CD14-positive monocyte (primary cell): ENCODE results near the gene B3GAT2. TPM values are rescaled to one million over a fixed set of nuclear protein-coding genes. Genes with fewer than 3 reads are reported as not detected.
"Not testable (repeated sequence)": the region's sequence is repeated elsewhere in the genome, so short reads cannot be mapped to it uniquely, and the experiment has no call there.

Experiments
- DNase-seq, 3 donors: peaks; one replicate each; pipeline ENCODE4 v3.0.0-alpha.2; 2011 to 2022
- H2AFZ ChIP-seq: 2 replicates; pipeline ENCODE4 v1.6.0; 2012; ENCODE audit warnings: mild to moderate bottlenecking, low read depth, low read length, inconsistent platforms; ENCODE audit not compliant: insufficient read depth, poor library complexity, severe bottlenecking
- H3K27ac ChIP-seq, 2 donors: 1 replicate in 1 of 2; 2 replicates in 1 of 2; pipeline ENCODE4 v1.5.1; 2012 to 2013; ENCODE audit warnings: low read length in 2 of 2, control low read depth in 1 of 2, inconsistent platforms in 1 of 2, low read depth in 1 of 2, mild to moderate bottlenecking in 1 of 2
- H3K27me3 ChIP-seq, 2 donors: one replicate each; pipeline versions ENCODE4 v1.6.0 to v1.6.1; 2011 to 2013; ENCODE audit warnings: low read length in 2 of 2; ENCODE audit not compliant: control insufficient read depth in 2 of 2, insufficient read depth in 2 of 2
- H3K36me3 ChIP-seq, 2 donors: replicated peaks in 1 of 2; 1 replicate in 1 of 2; 2 replicates in 1 of 2; pipeline versions ENCODE4 v1.5.1 to v1.6.1; 2012 to 2013; ENCODE audit warnings: low read length in 2 of 2, control low read depth in 1 of 2, inconsistent platforms in 1 of 2, mild to moderate bottlenecking in 1 of 2; ENCODE audit not compliant: insufficient read depth in 2 of 2, control insufficient read depth in 1 of 2
- H3K4me1 ChIP-seq, 2 donors: 1 replicate in 1 of 2; 2 replicates in 1 of 2; pipeline versions ENCODE4 v1.5.1 to v1.6.1; 2012 to 2013; ENCODE audit warnings: low read length in 2 of 2, control low read depth in 1 of 2, inconsistent platforms in 1 of 2, mild to moderate bottlenecking in 1 of 2, moderate library complexity in 1 of 2; ENCODE audit not compliant: insufficient read depth in 2 of 2, control insufficient read depth in 1 of 2
- H3K4me2 ChIP-seq: replicated peaks from 2 replicates; pipeline ENCODE3; 2012; ENCODE audit warnings: low read length, moderate library complexity, mild to moderate bottlenecking; ENCODE audit not compliant: poor library complexity, severe bottlenecking; ENCODE audit errors: extremely low read depth
- H3K4me3 ChIP-seq, 3 experiments: fragments of 200-600 bp in 1 of 3; sonication (generic) in 1 of 3; replicated peaks in 1 of 3; 1 replicate in 2 of 3; 2 replicates in 1 of 3; pipeline ENCODE4 v1.5.1; 2011 to 2013; ENCODE audit warnings: low read length in 3 of 3, mild to moderate bottlenecking in 3 of 3, control low read depth in 2 of 3, low read depth in 2 of 3, inconsistent platforms in 1 of 3, moderate library complexity in 1 of 3
- H3K79me2 ChIP-seq: 2 replicates; pipeline ENCODE4 v1.6.0; 2012; ENCODE audit warnings: mild to moderate bottlenecking, control low read depth, inconsistent platforms, low read length, moderate library complexity; ENCODE audit not compliant: insufficient read depth
- H3K9ac ChIP-seq: 2 replicates; pipeline ENCODE4 v1.6.0; 2017; ENCODE audit warnings: low read length, mild to moderate bottlenecking; ENCODE audit not compliant: insufficient read depth, poor library complexity, severe bottlenecking
- H3K9me3 ChIP-seq, 2 donors: replicated peaks in 1 of 2; 1 replicate in 1 of 2; 2 replicates in 1 of 2; pipeline versions ENCODE4 v1.5.1 to v1.6.1; 2012 to 2013; ENCODE audit warnings: low read length in 2 of 2, control low read depth in 1 of 2; ENCODE audit not compliant: control insufficient read depth in 1 of 2, insufficient read depth in 1 of 2
- H4K20me1 ChIP-seq: 2 replicates; pipeline ENCODE4 v1.6.0; 2012; ENCODE audit warnings: mild to moderate bottlenecking, low read length, control low read depth, moderate library complexity; ENCODE audit not compliant: insufficient read depth
- H3K27ac Mint-ChIP-seq, 7 donors: one replicate each; pipeline ENCODE4 v1.8.0; 2020; ENCODE audit warnings: mild to moderate bottlenecking in 7 of 7, mixed read lengths in 7 of 7, moderate library complexity in 6 of 7, inconsistent platforms in 2 of 7
- H3K27me3 Mint-ChIP-seq, 3 donors: one replicate each; pipeline ENCODE4 v1.8.0; 2021 to 2022; ENCODE audit warnings: low read depth in 3 of 3, mild to moderate bottlenecking in 3 of 3, mixed read lengths in 3 of 3, moderate library complexity in 3 of 3, inconsistent platforms in 1 of 3
- H3K36me3 Mint-ChIP-seq, 2 donors: one replicate each; pipeline ENCODE4 v1.8.0; 2020; ENCODE audit warnings: mixed read lengths in 2 of 2, inconsistent platforms in 1 of 2, mild to moderate bottlenecking in 1 of 2
- H3K4me1 Mint-ChIP-seq: one replicate; pipeline ENCODE4 v1.8.0; 2020; ENCODE audit warnings: mild to moderate bottlenecking, mixed read lengths
- H3K4me3 Mint-ChIP-seq, 2 donors: one replicate each; pipeline ENCODE4 v1.8.0; 2020; ENCODE audit warnings: mild to moderate bottlenecking in 2 of 2, mixed read lengths in 2 of 2, moderate library complexity in 1 of 2
- H3K9me3 Mint-ChIP-seq, 7 donors: one replicate each; pipeline ENCODE4 v1.8.0; 2020 to 2022; ENCODE audit warnings: mixed read lengths in 7 of 7, mild to moderate bottlenecking in 6 of 7, moderate library complexity in 6 of 7, inconsistent platforms in 2 of 7
- CTCF ChIP-seq: fragments of 200-600 bp; IDR thresholded peaks from one replicate; pipeline ENCODE4 v1.8.0; 2022; ENCODE audit warnings: antibody characterized with exemption, mild to moderate bottlenecking
- WGBS: methylation state at CpG from one replicate; pipeline ENCODE4 v1.1.5; 2013; ENCODE audit warnings: missing lambda C conversion rate; ENCODE audit not compliant: insufficient coverage; 5-methylcytosine and 5-hydroxymethylcytosine counted together
- intact Hi-C, 2 donors: fragments of 100-400 bp; cut with micrococcal nuclease; formaldehyde crosslinking; loops; one replicate each; pipeline versions ENCODE4 v1.15.0 to v1.15.1; 2023
- polyA plus RNA-seq, 3 donors: library from polyadenylated mRNA; depleted of rRNA in 1 of 3; unstranded in 2 of 3; stranded (reverse) in 1 of 3; fragments of 300-500 nt in 2 of 3; fragments of >200 nt in 1 of 3; fragmentation: Illumina TruSeq in 2 of 3; gene quantifications; 1 replicate in 2 of 3; 2 replicates in 1 of 3; pipeline ENCODE4 v1.2.3, GENCODE V29; 2012 to 2021

Gene B3GAT2
- polyA plus RNA-seq, 3 donors = 0.03 to 0.05 TPM; not detected in 1

GRCh38 chr6:70952608-70953165, 4.2 kb downstream of the B3GAT2 start:
- DNase-seq = no peak
- Histone ChIP-seq H3K9me3 (peaks cover 4 to 14% of the 10 kb centered on the region in 2 donors), H3K27ac (no peak overlapping the region), H3K36me3 (no peaks in the 10 kb centered on the region), H3K9ac (no peak overlapping the region), H2AFZ (no peak overlapping the region), H3K4me1 (peaks cover 16 to 20% of the 10 kb centered on the region in 2 donors), H3K79me2 (no peaks in the 10 kb centered on the region), H3K4me2 (no peak overlapping the region), H4K20me1 (no peaks in the 10 kb centered on the region), H3K4me3 (no peak overlapping the region), H3K27me3 (peaks cover 33 to 56% of the 10 kb centered on the region in 2 donors)
- Mint-ChIP-seq H3K4me1 (peaks cover 13% of the 10 kb centered on the region), H3K27me3 (peaks cover 45 to 62% (median 49%) of the 10 kb centered on the region in 3 donors), H3K36me3 (peaks cover 0 to 2% of the 10 kb centered on the region in 2 donors), H3K27ac (no peak overlapping the region), H3K9me3 (peaks cover 0 to 10% (median 0%) of the 10 kb centered on the region in 7 donors), H3K4me3 (no peak overlapping the region)
- intact Hi-C loops = loop anchor here in 1 of 2 donors (10.0 kb wide), 1 partner anchor 248 kb away; no protein-coding TSS in a partner anchor
- TF ChIP-seq CTCF = no peak
- WGBS = 100% methylated on average over 1 of the region's 3 CpGs

GRCh38 chr6:70944321-70944720, 12.5 kb downstream of the B3GAT2 start:
- H3K4me1 ChIP-seq, H3K27me3 ChIP-seq, H4K20me1 ChIP-seq, H3K9ac ChIP-seq, H3K36me3 Mint-ChIP-seq, intact Hi-C loops, H3K9me3 ChIP-seq, H3K27ac Mint-ChIP-seq, H3K4me3 Mint-ChIP-seq, H3K27me3 Mint-ChIP-seq, H3K36me3 ChIP-seq, DNase-seq, H3K4me2 ChIP-seq, H3K4me1 Mint-ChIP-seq, H2AFZ ChIP-seq, H3K27ac ChIP-seq, H3K9me3 Mint-ChIP-seq, H3K79me2 ChIP-seq, H3K4me3 ChIP-seq: not testable (repeated sequence)
- WGBS = 90% methylated on average over 2 of the region's 10 CpGs
